GM12891 (cell line): ENCODE data around the gene LUC7L2.
"Not testable (repeated sequence)": the region's sequence is repeated elsewhere in the genome, so short reads cannot be mapped to it uniquely, and the experiment has no call there.

ENCODE experiments used
- DNase-seq: peaks from one replicate; pipeline ENCODE4 v3.0.0; 2011; ENCODE audit warnings: low spot score; ENCODE audit not compliant: insufficient read length
- FAIRE-seq: peaks from 2 replicates; lab custom pipeline; 2011; peaks lifted over from hg19 to GRCh38; lab: Jason Lieb, UNC
- PAX5 ChIP-seq: IDR thresholded peaks from 2 replicates; pipeline ENCODE4 v1.6.1; 2011; ENCODE audit warnings: low read length, moderate library complexity, mild to moderate bottlenecking; ENCODE audit not compliant: insufficient read depth, severe bottlenecking
- POLR2A ChIP-seq: IDR thresholded peaks from 2 replicates; pipeline ENCODE4 v1.6.1; 2011; ENCODE audit warnings: low read depth, low read length, control low read depth
- POLR2AphosphoS5 ChIP-seq: IDR thresholded peaks from 2 replicates; pipeline ENCODE4 v1.6.1; 2011; ENCODE audit warnings: low read depth, low read length, control low read depth
- POU2F2 ChIP-seq: IDR thresholded peaks from 2 replicates; pipeline ENCODE4 v1.6.1; 2011; ENCODE audit warnings: low read depth, mild to moderate bottlenecking, control low read depth, low read length, moderate library complexity
- SPI1 ChIP-seq: IDR thresholded peaks from 2 replicates; pipeline ENCODE4 v1.6.1; 2011; ENCODE audit warnings: low read depth, low read length, control low read depth
- TAF1 ChIP-seq: IDR thresholded peaks from 2 replicates; pipeline ENCODE4 v1.6.1; 2011; ENCODE audit warnings: low read depth, low read length, control low read depth

The LUC7L2 gene

DNA sequence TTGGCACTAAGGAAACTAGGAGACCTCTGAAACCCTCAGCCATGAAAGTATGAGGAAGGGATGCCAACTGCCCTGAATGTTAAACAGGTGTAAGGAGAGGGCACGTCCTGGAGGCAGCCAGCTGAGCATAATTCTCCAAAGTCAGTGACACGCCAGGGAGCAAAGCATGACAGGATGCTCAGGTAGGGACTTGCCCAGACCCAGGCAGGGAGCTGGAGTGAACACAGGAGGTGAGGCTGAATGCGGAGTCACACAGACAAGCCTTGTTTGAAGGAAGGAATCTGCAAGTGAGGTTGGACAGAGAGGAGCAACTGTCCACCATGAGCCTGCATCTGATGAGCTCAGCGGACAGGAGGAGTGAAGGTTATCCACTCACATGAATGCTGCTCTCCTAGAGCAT, 82.3 kb downstream of the LUC7L2 start:
- FAIRE-seq (no peak), DNase-seq (no peak)
- TF ChIP-seq POLR2AphosphoS5 (no peak), PAX5 (no peak), TAF1 (no peak), SPI1 (no peak), POLR2A (no peak), POU2F2 (no peak)

DNA sequence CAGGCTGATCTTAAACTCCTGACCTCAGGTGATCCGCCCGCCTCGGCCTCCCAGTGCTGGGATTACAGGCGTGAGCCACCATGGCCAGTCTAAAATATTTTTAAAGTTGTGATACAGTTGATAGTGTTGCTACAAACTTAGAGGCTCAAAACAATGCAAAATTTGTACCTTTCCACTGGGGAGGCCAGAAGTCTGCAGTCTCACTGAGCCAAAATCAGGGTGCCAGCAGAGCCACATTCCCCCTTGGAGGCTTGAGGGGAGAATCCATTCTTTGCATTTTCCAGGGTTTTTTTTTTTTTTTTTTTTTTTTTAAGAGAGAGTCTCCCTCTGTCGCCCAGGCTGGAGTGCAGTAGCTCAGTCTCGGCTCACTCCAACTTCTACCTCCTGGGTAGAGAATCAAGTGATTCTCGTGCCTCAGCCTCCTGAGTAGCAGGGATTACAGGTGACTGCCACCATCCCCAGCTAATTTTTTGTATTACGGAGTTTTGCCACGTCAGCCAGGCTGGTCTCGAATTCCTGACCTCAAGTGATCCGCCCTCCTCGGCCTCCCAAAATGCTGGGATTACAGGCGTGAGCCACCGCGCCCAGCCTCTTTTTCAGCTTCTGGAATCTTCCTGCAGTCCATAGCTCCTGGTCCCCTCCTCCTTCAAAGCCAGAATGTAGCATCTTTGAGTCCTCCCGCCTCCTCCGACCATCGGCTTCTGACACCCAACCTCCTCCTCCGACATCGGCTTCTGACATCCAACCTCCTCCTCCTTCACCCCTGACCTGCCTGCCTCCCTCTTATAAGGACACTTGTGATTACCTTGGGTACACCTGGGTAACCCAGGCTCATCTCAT, 86.6 kb downstream of the LUC7L2 start:
- no peak for FAIRE-seq
- no peak for TF ChIP-seq TAF1
- TF ChIP-seq POU2F2: no peak
- no peak for TF ChIP-seq POLR2AphosphoS5
- DNase-seq: no peak

DNA sequence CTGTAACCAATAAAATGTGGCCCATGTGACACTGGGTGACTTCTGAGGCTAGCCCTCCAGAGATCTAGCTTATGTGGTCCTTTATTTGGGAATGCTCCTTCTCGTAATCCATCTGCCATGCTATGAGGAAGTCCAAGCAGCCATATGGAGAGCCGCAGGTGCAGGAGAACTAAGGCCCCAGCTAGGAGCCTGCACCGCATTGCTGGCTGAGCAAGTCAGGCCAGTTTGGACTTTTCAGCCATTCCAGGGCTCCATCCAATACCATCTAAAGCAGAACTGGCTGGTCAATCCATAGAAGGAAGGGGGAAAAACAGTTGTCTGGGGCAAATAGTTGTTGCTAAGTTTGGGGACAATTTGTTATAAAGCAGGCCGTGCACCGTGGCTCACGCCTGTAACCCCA, 91.2 kb downstream of the LUC7L2 start:
- DNase-seq: no peak
- TF ChIP-seq TAF1 (no peak), SPI1 (no peak), PAX5 (no peak), POU2F2 (no peak), POLR2A (no peak), POLR2AphosphoS5 (no peak)
- no peak for FAIRE-seq

DNA sequence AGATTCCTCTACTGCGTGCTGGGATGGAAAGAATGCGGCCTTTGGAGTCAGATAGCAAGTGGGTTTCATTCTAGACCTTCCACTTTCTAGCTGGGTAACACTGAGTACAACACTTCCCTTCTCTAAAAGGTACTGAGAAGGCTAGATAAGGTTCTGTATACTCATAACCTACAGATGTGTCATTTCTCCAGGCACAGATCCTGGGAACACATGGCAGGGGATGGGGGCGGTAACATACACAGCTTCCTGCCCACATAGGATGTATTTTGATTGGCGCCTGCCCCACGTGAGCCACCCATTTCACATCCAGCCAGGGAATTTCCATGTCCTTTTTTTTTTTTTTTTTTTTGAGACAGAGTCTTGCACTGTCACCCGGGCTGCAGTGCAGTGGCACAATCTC, 91.9 kb downstream of the LUC7L2 start:
- no peak for DNase-seq
- TF ChIP-seq POU2F2 (no peak), SPI1 (no peak), POLR2AphosphoS5 (no peak), POLR2A (no peak), PAX5 (no peak), TAF1 (no peak)
- FAIRE-seq: no peak

DNA sequence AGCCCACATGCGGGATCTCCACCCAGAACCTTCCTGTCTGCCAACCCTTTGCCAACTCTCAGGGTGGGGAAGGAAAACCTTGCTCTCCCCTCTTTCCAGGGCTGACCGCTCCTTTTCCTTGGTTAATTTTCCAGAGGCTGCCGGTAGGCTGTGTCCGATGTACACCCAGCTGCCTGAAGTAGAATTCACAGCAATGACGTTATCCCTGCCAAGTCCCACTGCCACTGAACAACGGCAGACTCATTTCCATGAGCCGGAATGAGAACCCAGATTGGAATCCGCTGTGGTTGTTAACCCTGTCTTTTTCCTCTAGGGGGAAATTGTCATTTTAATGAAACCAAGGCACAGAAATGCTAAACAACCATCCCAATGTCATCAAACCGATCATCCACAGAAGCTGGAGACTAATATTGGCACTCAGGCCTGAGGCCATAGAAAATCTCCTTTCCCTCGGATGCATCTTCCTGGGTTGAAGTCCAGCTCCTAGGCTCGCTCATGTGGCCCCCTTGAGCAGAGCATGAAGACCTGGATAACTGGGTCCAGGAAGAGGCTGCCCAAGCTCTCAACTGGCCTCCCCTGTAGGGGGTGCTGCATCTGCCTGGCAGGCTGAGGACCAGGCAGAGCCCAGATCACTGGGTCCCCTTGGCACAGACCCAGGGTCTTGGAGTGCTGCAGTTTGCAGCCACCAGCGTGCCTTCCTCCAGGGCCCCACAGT, 93.4 kb downstream of the LUC7L2 start:
- FAIRE-seq (no peak), DNase-seq (no peak)

DNA sequence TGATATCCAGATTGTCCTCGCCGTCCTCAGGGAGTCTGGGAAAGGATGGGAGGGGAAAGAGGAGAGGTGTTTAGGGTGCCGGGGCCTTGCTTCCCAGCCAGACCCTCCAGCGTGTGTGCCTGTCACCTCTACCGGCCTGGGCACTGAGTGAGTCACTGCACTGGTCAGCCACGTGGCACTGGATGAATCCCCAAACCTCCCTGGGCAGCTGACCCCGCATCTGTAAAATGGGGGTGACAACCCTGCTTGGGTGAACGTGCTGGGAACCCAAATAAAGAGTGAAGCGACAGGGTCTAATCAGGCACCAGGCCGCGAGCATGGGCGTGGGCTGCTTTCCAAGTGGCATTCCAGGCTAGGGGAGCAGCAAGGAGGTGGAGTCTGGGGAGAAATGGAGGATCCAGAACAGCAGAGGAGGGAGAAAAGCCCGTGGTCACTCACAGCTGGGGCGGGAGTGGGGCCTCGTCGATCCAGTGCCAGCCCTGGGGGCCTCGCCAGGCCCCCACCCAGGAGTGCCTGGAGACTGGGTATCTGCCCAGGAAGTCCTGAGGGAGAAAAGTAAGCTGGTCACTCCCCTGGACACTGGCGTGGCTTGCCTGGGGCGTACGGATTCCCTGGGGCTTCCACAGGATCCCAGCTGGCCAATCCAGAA, 94.1 kb downstream of the LUC7L2 start:
- DNase-seq: no peak
- no peak for FAIRE-seq
- TF ChIP-seq PAX5: no peak
- TF ChIP-seq POLR2A: no peak
- TF ChIP-seq POU2F2: no peak
- no peak for TF ChIP-seq TAF1
- TF ChIP-seq SPI1: no peak
- TF ChIP-seq POLR2AphosphoS5: no peak

More for the DNA sequence above, 93.4 kb downstream of the LUC7L2 start:
- TF ChIP-seq POLR2AphosphoS5: no peak
- TF ChIP-seq POU2F2: no peak

DNA sequence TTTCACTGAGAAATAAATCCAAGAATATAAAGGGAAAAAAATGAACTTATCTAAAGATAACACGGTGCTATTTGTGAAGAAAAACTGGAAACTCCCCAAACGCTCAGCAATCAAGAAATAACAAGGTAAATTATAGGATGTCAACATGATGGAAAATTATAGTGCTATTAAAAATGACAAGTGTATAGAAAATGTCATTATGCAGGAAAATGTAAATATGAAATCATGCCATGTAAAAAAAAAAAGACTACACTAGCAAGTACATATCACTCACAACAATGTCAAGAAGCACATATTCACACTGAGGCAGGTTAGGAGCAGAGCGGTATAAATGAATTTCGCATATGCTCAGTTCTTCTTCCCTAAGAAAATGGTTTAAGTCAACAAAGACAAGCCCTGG, 96.1 kb downstream of the LUC7L2 start:
- no peak for FAIRE-seq
- TF ChIP-seq POU2F2 (no peak), POLR2AphosphoS5 (no peak), PAX5 (no peak), POLR2A (no peak), TAF1 (no peak), SPI1 (no peak)
- no peak for DNase-seq

DNA sequence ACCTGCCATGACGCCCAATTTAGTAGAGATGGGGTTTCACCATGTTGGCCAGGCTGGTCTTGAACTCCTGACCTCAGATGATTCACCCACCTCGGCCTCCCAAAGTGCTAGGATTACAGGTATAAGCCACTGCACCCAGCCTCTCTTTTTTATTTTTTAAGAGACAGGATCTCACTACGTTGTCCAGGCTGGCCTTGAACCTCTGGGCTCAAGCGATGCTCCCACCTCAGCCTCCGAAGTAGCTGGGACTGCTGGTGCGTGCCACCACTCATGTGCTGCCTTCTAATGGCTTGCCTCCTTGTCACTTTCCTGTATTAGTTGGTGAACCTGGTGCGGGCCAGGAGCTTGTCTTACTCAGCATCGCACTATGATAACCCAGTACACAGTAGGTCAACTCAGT, 96.8 kb downstream of the LUC7L2 start:
- FAIRE-seq: no peak
- TF ChIP-seq PAX5: no peak
- TF ChIP-seq POU2F2: no peak
- no peak for TF ChIP-seq POLR2AphosphoS5
- no peak for TF ChIP-seq TAF1
- no peak for TF ChIP-seq POLR2A
- no peak for TF ChIP-seq SPI1
- DNase-seq: no peak

DNA sequence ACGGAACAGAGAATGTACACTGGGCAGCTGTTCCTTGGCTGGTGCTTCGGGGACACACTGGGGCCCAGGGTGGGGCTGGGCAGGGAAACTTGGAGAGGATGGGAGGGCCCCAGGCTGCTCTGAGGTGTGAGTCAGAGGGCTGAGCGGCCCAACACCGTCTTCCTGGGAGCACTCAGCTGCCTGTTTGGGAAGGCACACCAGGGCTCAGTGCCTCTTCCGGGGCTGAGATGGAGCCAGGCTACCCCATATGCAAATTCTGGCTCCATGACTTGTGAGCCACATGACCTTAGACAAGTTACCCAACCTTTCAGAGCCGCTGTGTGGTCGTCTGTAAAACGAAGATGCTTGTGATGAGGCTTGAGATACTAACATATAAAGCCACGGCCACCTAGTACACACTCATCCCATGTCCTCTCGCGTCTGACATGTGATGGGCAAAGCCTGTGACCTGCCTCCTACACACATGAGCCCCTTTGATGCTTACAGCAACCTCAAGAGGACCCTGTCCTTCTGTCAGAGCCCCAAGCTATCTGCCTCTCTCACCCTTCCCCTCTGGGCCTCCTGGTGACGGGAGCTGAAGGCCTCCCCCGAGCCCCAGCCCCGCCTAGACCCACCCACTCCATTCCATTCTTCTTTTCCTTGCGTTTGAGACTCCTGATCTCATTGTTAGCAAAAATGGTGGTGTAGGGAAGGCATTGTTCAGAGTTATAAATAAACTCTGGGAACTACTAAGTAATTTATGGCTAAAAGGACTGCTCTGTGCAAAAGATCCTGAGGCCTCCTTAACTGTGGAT, 97.7 kb downstream of the LUC7L2 start:
- DNase-seq (no peak), FAIRE-seq (no peak)
- TF ChIP-seq POLR2AphosphoS5: no peak
- TF ChIP-seq POU2F2: no peak
- TF ChIP-seq PAX5: no peak
- no peak for TF ChIP-seq TAF1
- TF ChIP-seq POLR2A: no peak
- no peak for TF ChIP-seq SPI1

DNA sequence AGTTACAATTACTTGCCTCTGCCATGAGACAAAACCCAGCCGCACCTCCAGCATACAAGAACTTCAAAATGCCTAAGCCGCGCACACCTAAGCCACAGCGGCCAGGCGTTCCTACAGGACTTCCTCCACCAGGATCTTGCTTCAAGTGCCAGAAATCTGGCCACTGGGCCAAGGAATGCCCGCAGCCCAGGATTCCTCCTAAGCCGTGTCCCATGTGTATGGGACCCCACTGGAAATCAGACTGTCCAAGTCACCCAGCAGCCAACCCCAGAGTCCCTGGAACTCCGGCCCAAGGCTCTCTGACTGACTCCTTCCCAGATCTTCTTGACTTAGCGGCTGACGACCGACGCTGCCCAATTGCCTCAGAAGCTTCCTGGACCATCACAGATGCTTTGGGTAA, 103.7 kb downstream of the LUC7L2 start:
- FAIRE-seq, DNase-seq: not testable (repeated sequence)

DNA sequence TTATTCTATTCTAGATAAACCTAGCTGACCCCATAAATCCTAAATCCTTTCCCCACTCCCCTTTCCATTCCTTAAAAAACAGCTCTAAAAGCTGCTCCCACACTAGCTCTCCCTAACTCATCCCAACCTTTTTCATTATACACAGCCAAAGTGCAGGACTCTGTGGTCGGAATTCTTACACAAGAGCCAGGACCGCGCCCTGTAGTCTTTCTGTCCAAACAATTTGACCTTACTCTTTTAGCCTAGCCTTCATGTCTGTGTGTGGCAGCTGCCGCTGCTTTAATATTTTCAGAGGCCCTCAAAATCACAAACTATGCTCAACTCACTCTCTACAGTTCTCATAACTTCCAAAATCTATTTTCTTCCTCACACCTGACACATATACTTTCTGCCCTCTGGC, 104.8 kb downstream of the LUC7L2 start:
- not testable (repeated sequence) for FAIRE-seq, DNase-seq

DNA sequence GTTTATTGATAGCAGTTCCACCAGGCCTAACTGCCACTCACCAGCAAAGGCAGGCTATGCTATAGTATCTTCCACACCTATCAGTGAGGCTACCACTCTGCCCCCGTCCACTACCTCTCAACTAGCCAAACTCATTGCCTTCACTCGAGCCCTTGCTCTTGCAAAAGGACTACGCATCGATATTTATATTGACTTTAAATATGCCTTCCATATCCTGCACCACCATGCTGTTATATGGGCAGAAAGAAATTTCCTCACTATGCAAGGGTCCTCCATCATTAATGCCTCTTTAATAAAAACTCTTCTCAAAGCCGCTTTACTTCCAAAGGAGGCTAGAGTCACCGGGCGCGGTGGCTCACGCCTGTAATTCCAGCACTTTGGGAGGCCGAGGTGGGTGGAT, 105.4 kb downstream of the LUC7L2 start:
- not testable (repeated sequence) for FAIRE-seq, DNase-seq

DNA sequence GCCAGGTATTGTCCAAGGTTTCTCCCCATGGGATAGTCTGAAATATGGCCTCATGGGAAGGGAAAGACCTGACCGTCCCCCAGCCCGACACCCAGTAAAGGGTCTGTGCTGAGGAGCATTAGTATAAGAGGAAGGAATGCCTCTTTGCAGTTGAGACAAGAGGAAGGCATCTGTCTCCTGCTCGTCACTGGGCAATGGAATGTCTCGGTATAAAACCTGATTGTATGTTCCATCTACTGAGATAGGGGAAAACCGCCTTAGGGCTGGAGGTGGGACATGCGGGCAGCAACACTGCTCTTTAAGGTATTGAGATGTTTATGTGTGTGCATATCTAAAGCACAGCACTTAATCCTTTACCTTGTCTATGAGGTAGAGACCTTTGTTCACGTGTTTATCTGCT, 108.0 kb downstream of the LUC7L2 start:
- not testable (repeated sequence) for FAIRE-seq, DNase-seq

DNA sequence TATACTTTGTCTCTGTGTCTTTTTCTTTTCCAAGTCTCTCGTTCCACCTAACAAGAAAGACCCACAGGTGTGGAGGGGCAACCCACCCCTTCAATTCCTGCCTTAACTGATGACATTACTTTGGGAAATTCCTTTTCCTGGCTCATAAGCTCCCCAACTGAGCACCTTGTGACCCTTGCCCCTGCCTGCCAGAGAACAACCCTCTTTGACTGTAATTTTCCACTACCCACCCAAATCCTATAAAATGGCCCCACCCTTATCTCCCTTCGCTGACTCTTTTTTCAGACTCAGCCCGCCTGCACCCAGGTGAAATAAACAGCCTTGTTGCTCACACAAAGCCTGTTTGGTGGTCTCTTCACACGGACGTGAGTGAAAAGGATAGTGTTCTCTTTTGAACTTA, 108.6 kb downstream of the LUC7L2 start:
- not testable (repeated sequence) for FAIRE-seq, DNase-seq
